Measurements from ENCODE around the gene POLR1A.
A peak's percentile ranks its signal among the peaks of the same experiment; 100 is the strongest.

The POLR1A gene

DNA sequence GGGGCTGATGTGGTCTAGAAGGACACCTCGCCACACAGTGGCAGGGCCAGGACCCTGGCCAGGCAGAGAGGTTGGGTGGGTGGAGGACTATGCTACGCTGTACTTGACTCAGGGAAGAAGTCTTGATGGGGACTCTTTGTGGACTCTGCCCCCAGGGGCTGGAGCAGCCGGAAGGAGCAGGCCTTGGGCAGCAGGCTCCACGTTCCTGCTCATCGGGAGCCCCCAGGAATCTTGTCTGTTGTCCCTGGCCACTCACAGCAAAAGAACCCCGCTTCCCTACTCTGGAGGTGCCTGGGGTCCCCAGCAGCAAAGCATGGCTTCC, 79.0 kb downstream of the POLR1A start:
- no peak for DNase-seq (ENCODE audit: low read depth, low spot score)
- H3K27ac ChIP-seq: no peak overlapping the region

DNA sequence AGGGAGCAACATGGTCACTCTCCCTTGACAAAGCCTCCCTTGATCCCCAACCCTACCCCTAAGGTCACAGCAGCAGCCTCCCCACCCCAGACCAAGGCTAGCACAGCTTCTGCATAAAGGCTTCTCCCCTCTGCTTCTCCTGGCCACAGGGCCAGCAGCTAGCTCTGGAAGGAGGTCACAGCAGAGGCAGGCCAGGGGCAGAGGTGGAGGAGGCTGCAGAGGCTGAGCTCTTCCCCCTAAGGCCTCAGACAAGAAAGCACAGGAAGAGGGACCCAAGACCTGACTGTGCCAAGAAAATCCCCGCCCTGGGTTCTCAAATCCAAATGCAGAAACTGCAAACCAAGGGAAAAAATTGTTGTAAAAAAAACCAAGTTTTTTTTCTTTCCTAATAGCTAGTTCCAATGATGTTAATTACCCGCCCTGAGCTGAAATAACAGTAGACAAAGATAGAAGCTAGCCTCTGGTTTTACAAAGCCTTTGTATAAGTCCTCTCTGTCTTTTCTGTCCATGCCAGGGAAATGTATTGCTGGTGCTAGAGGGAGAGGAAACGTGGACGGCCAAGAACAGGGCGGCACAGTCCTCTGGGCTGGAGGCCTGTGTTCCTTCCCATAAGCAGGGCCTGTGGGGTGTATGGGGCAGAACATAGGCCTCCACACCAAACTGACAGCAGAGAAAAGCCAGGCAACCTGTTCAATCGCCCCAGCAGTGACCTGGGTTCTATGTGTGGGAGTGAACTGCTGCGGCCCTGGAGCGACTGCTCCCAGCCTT, 79.5 kb downstream of the POLR1A start:
- DNase-seq (ENCODE audit: low read depth, low spot score): no peak
- no peak overlapping the region for H3K27ac ChIP-seq

DNA sequence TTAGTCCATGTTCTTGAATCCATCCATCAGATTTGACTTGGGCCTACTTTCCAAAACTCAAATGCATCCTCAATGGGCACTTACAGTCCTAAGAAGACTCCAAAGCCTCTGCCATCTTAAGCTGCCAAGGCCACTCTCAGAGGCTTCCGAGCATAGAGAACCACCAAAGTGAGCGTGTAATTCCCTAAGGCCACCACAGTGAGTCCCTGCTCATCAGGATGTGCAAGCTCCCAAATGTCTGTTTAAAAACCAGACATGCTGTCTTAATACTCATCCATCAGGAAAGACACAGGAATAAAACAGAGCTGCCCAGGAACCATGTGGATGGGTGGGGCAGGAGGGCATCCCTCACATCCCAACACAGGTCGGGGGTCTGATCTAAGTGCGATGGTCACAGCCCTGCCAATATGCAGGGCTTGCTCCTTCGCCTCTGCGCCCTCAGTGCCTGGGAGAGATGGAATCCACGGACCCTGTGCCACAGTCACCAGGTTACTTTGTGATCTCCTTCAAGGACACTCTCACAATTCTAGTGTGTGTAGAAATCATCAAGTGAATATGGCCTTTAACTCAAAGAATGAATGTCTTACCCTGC, 80.4 kb downstream of the POLR1A start:
- no peak for DNase-seq (ENCODE audit: low read depth, low spot score)
- H3K27ac ChIP-seq: no peak overlapping the region

DNA sequence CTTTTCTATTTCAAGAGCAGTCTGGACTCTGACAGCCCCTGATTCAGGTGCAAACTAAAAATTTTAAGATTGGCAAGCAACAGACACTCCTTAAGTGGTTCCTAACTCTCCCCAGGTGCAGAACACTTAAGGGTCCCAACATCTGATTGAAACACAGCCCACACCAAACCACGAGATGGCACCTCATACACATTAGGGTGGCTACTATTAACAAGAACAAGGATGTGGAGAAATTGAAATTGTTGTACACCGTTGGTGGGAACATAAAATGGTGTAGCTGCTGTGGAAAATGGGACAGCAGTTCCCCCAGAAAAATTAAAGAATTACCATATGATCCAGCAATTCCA, 82.3 kb downstream of the POLR1A start:
- no peak overlapping the region for H3K27ac ChIP-seq
- DNase-seq (ENCODE audit: low read depth, low spot score): no peak

DNA sequence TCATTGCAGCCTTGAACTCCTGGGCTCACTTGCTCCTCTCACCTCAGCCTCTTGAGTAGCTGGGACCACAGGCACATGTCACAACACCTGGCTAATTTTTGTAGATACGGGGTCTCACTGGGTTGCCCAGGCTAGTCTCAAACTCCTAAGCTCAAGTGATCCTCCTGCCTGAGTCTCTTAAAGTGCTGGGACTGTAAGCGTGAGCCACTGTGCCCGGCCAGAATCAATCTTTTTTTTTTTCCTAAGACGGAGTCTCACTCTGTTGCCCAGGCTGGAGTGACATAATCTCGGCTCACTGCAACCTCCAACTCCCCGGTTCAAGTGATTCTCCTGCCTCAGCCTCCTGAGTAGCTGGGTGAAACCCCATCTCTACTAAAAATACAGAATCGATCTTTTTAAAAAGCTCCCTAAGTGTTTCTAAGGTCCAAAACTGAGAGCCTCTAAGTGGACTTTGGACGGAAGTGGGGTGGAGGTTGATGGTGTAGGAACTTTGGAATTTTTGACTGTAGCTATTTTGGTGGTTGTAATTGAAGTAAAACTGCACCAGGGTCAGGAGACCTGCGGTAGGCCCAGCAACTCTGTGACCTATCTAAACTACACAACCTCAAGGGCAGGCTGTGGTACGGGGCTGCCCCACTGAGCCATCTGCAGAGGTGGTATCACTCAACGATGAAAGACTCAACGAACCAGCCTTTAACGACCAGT, 82.9 kb downstream of the POLR1A start:
- no peak for DNase-seq (ENCODE audit: low read depth, low spot score)
- H3K27ac ChIP-seq: no peak overlapping the region

DNA sequence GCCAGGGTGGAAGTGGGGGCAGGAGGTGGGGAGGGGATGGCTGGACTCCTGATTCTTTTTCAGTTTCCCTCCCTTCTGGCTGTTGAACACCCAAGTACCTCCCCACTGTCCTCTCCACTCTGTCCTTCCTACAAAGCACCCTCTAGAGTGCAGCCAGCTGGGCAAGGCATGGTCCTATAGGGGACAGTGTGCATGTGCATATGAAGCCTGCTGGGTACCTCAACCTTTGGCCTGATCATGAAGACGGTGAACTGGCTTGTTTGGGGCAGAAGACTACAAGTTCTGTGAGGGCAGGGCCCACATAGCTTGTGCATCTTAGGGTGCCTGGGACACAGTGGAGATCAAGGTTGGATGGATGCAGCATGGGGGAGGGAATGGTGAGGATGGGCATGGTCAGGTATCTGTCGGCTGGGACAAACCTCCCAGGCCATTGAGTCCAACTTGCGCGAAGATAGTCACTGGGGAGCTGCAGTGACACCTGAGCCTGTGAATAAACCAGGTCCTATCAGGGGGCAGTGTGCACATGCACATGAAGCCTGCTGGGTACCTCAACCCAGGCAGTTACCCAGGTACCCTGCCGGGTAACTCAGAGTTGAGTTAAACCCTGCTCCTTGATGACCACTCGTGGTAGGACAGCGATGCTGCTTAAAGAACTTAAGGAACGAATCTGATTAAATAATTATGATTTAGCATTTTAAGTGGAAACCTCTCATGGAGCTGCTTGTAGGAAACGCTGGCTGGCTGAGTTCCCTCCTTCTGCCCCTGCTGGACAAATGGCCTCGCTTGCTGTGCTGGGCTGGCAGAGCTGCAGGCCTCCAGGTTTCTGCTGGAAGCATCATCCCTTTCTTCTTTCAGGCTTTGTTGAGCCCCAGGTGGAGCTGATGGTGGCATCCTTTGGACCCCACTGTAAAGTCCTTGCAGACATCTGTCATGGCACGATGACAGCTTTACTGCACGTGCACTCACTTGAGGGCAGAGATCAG, 84.0 kb downstream of the POLR1A start:
- no peak overlapping the region for H3K27ac ChIP-seq
- DNase-seq (ENCODE audit: low read depth, low spot score): no peak

DNA sequence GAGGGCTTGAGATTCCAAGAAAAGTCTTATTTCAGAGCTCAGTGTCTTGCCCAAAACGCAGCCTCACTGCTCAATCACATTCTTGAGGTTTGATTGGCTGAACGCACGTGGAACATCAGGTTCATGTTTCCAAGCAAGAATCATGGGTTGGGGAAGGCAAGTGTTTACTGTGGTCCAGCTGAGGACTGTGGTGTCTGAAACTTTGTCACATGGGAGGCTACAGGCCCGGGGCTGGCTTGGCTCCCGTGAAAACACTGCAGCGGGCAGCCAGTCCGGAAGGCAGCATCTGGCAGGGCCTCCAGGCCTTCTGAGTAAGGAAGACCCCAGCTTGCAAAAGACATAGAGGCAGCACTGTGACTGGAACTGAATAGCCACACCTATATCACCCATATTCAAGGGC, 84.7 kb downstream of the POLR1A start:
- no peak overlapping the region for H3K27ac ChIP-seq
- DNase-seq (ENCODE audit: low read depth, low spot score): no peak

DNA sequence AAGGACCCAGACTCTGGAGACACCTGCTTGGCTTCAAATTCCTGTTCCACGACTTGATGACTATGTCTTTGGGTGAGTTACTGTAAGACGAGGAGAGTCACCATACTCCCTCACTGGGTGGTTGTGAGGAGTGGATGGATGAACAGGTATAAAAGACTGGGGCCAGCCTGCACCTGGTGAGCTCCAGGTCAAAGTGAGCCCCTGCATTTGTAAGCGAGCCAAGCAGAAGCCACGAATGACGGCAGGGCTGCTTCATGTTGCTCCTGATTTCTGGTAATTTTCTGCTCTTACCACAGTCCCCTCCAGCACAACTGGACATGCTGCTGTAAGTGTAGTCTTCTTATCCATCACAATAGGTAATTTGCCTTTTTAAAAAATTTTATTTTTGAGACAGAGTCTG, 86.6 kb downstream of the POLR1A start:
- H3K27ac ChIP-seq: no peak overlapping the region
- no peak for DNase-seq (ENCODE audit: low read depth, low spot score)

DNA sequence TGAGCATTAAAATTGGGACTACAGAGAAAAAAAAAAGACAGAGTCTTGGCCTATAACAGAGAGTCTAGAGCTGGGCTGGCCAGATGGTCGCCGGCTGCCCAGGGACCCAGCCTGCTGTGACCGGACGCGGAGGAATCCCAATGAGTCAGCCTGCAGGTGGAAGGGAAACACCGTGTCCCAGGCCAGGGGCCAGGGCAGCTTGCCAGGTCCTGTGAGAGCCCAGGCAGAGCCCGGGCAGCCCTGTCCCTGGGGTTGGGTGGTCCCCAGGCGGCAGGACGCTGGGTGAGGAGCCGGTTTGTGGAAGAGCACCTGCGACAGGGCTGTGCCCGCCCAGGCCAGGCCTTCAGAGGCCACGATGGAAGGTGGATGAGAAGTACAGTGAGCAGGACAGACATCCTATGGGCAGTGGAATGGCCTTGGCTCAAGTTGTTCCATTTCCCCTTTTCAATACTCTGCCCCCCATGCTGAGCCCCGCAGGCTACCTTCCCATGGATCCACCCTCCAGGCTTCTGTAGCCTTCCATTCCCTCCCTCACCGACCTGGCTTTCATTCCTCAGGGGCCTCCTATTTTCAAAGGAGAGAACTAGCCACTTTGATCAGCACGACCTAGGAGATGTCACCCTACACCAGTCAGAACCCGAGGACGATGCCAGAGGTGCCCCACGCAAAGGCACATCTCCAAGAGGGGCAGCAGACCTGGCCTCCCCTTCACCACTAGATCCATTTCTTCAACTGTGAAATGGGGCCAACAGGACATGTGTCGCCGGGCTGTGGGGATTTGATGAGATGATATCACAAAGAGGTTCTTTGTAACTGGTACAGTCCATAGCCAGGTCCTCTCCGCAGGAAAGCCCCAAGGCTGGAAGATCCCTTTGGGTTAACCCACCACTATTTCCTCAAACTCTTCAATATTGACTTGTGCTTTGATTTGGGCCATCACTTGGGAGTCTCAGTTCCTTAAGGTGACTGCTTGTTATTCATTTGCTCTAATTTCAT, 87.5 kb downstream of the POLR1A start:
- DNase-seq (ENCODE audit: low read depth, low spot score): no peak
- H3K27ac ChIP-seq: no peak overlapping the region

DNA sequence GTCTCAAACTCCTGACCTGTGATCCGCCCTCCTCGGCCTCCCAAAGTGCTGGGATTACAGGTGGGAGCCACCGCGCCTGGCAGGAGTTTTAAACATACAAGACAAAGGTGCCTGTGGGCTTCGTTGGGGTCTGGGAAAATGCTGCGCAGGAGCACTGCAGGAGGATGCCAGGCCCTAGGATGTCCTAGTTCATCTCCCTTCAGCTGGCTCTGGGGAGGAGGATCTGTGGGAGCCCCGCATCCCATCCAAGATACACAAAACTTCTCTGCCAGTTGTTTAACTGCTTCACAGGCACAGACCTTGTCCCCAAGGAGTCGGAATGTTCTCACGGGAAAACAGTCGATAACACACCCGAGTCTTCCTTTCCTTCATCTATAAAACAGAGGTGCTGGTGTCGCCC, 89.1 kb downstream of the POLR1A start:
- no peak overlapping the region for H3K27ac ChIP-seq
- DNase-seq (ENCODE audit: low read depth, low spot score): no peak

DNA sequence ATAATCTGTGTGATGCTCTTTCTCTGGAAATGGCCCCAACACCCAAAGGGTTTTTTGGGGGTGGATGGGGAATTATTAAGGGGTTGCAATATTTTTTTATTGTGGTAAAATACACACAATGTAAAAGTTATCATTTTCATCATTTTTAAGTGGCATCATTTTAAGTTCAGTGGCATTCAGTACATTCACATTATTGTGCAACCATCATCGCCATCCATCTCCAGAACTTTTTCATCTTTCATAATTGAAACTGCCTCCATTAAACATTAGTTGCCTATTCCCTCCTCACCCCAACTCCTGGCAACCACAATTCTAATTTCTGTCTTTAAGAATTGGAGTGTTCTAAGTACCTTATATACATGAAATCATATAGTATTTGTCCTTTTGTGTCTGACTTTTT, 90.0 kb downstream of the POLR1A start:
- no peak overlapping the region for H3K27ac ChIP-seq

DNA sequence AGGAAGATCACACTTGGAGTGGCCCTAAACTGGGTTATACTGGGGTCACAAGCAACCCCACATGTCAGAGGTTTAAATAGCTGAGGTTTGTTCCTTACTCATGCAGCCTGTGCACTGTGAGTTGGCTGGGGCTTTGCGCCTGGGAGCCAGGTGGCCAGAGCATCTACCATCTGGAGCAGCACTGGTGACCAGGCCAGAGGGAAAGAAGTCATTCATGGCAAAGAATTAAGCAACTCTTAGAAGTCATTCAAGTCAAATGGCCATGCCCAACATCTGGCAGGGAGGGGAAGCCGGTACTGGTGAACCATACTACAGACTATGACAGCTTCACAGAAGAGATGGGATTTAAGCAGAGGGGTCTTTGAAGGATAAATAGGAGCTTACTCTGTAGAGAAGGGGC, 90.7 kb downstream of the POLR1A start:
- no peak for DNase-seq (ENCODE audit: low read depth, low spot score)
- no peak overlapping the region for H3K27ac ChIP-seq

More for the DNA sequence above, 90.0 kb downstream of the POLR1A start:
- DNase-seq (ENCODE audit: low read depth, low spot score): no peak

DNA sequence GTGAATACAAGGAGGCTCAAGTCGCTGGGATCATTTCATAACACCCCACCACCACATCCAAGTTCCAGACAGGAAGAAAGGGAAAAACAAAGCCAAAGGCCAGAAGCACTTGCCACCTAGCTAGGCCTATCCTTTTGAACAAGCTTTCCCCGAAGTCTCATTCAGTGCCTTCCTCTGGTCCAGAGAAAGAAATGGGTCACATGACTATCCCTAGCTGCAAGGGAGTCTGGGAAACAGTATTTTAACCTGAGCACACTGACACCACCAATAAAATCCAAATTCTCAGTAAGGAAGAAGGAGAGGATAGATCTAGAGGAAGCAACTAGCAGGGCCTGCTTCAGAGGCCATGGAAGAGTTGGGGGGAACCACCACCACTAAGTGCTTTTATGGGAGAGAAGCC, 91.2 kb downstream of the POLR1A start:
- H3K27ac ChIP-seq: no peak overlapping the region
- DNase-seq (ENCODE audit: low read depth, low spot score): no peak

DNA sequence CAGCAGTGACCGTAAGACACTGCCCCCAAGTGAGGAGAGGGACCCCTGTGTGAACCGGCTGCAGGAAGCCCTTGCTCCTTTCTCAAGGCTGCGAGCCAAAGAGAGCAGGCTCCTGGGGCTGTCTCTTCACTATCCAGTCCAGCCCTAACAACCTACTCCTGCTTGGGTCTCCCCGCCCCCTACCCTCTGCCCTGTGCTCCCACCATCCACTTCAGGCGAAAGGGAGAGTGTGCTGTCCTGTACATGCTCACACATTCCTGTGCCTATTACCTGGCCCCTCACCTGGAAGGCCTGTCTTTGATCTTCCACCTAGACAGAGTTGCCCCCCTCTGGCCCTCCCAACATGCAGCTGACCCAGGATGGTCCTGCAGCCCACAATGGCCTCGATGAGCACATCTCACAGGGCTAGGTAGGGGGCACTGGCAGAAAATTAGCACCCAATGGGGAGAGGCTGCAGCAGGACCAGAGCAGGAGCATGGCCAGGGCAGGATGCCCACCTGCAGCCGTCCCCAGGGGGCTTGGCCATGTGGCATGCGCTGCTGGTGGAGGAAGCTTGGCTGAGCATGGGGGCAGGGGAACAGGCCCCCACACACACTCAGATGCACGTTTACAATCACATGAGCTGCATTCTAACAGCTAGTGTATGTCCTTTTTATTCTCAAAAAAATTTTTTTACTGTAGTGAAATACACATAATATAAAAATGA, 93.5 kb downstream of the POLR1A start:
- no peak for DNase-seq (ENCODE audit: low read depth, low spot score)
- H3K27ac ChIP-seq: no peak overlapping the region

DNA sequence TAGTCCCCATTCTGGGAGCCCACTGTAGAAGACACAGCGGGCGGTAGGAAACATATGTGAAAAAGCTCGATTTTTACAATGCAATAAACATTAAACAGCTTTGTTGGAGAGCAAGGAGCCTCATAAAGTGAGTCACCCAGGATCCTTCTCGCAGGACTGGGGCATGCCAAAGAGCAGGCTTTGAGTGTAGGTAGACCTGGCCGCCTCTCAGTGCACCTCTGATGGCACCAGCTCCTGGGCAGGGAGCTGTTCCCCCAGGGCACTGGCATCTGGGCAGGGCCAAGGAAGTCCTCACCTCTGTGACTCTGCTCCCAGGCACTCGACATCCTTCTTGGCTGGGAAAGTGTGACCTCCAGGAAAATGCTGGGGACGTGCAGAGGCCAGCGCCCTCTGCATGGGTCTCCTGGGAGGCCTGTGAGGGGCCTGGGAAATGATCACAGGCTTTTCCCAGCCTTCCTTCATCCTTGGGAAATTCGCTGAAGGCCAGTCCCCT, 94.2 kb downstream of the POLR1A start:
- peak; percentile 10 for DNase-seq (ENCODE audit: low read depth, low spot score)
- no peak overlapping the region for H3K27ac ChIP-seq

DNA sequence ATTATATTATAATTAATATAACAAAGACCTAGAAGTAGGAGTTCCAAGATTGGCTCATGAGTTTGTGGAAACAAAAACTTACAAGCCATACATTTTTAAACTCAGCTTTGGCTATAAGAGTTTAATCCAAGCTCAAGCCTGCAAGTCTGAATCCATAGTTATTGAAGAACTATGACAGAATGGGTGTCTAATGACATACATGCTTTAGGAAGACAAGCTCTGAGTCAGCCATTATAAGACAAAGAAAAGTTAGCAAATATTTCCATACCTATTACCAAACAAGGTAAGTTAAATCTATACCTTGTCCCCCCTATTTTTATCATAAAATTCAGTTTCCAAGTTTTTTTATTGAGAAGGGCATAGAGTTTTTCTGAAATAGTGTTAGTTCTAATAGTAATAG, 95.6 kb downstream of the POLR1A start:
- H3K27ac ChIP-seq: no peak overlapping the region
- DNase-seq (ENCODE audit: low read depth, low spot score): no peak

DNA sequence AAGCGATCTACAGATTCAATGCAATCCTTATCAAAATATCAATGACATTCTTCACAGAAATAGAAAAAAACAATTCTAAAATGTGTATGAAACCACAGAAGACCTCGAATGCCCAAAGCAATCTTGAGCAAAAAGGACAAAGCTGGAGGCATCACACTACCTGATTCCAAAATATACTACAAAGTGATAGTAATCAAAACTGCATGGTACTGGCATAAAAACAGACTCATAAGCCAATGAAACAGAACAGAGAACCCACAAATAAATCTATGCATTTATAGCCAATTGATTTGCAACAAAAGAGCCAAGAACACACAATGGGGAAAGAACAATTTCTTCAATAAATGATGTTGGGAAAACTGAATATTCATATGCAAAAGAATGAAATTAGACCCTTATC, 99.2 kb downstream of the POLR1A start:
- no peak for DNase-seq (ENCODE audit: low read depth, low spot score)
- no peak overlapping the region for H3K27ac ChIP-seq

DNA sequence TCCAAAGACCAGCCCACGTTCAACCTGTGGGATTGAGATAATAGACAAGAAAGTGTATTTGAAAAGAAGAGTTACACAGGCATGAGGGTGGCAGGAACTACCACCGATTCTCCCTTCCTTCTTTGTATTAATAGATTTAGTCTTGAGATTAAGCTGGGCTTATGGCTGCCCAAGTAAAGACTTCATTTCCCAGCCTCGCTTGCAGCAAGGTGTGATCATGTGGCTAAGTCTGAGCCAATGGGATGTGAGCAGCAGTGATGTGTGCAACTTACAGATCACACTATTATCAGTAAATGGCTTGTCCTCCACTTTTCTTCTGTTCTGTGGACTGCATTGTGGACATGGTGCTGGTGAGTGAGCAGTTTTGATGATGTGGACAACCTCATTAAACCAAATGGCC, 101.7 kb downstream of the POLR1A start:
- no peak overlapping the region for H3K27ac ChIP-seq
- no peak for DNase-seq (ENCODE audit: low read depth, low spot score)

DNA sequence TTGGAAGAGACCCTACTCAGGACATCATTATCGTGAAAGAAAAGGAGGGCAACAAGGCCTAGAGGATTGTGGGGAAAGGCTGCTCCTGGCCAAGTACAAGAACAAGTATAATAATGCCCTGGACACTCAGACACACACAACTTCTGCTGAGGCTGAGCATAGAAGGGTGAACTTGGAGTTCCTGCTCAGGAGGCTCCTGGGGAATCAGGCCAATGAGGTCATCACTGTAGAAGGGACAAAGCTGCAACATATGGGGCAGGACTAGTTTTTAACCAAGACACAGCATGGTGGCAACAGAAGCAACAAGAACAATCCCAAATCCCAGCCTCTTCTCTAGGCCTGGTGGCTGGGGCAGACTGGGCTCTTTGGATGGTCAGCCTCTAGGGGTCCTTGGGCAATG, 102.6 kb downstream of the POLR1A start:
- no peak overlapping the region for H3K27ac ChIP-seq
- DNase-seq (ENCODE audit: low read depth, low spot score): no peak

All from epithelial cell of prostate (primary cell).